ENCODE measurements around the gene BTBD9.
"Not testable (repeated sequence)": the region's sequence is repeated elsewhere in the genome, so short reads cannot be mapped to it uniquely, and the experiment has no call there.

The BTBD9 gene

DNA sequence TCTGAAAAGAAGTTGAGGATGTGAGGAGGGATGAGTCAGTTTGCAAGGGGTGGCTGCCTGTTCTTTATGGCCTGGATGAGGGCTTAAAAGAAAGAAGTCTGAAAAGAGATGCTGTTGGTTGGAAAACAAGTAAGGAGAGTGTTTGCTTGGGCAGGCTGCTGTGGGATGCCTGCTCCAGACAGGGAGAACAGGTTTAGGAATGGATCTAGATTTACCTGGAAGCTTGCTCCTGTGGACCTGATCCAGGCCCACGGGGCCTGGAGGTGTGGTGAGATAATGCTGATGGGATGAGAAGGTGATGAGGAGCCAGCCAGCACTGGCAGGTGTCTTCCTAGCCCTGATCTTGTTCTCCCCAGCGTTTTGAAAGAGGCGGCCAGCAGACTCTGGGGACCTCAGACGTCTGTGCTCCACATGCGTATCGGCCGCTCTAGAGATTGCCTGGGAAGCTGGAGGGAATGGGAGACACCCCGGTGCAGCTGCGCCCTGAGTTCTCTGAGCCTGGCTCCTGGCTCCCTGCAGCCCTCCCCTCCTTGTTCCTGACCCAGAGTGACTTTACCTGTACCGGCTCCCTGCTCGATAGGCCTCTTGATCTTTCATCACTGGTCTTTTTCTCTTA lies 488.9 kb downstream of the BTBD9 start:
- DNase-seq (ENCODE audit: low read depth, low spot score) = no peak

DNA sequence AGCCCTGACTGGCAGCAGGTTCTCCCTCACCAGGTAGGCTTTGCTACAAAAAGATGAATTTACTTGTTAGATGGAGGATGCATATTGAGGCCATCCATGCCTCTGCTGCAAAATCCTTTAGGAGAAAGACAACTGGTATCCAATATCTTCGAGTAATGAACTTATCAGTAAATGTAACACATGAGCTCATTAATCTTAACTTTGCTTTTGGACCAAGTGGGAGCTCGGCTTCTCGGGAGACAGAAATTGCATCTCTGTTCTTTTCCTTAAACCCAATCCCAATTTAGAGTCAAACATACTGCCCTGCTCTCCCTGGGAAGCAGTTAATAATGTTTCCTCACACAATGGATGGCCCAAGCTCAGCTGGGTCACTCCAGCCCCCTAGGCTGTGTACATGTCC lies 489.7 kb downstream of the BTBD9 start:
- no peak for DNase-seq (ENCODE audit: low read depth, low spot score)

DNA sequence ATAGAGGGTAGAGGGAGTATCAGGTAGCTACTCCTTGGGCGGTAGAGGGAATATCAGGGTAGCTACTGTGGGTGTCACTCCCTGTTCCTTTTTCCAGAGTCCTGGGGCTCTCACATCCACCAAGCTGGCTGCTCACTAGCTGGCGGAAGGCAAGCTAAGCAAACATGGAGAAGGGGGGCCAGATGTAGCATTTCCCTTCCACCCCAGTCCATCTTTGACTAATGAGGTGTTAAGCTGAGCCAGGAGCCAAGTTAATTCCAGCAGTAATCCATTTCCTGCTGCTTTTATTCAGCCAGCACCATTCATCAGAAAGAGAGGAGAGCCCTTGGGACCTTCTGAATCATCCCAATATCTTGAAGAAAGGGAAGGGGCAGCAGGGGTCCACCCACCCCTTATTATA lies 490.2 kb downstream of the BTBD9 start:
- DNase-seq (ENCODE audit: low read depth, low spot score) = no peak

DNA sequence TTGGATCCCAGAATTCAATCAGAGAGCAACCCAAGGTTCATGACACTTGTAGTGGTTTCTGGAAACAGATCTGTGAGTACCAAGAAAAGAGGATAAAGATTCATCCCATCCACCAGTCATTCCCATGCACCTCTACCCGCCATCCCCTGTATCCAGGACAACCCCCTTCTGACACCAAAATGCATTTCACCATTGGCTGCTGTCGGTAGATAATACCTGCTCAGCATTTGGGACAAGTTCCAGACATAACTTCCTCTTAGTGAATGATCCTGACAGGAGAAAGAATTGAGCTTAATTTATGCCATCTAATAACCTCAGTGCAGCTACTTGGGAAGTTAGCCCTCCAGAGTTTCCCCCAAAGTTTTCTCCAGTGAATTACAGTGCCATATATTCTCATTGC lies 491.1 kb downstream of the BTBD9 start:
- DNase-seq (ENCODE audit: low read depth, low spot score) = no peak

DNA sequence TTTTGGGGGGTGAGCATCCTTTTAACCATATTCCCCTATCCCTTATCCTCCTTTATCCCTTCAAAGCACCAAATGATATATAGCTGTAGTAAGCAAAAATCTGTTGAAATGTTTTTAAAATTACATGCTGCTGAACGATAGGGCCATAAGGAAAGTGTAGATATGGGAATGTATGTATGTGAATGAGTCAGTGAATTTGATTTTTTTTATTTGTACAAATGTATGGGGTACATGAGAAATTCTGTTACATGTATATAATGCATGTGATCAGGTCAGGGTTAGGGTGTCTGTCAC lies 493.0 kb downstream of the BTBD9 start:
- DNase-seq (ENCODE audit: low read depth, low spot score) = no peak

DNA sequence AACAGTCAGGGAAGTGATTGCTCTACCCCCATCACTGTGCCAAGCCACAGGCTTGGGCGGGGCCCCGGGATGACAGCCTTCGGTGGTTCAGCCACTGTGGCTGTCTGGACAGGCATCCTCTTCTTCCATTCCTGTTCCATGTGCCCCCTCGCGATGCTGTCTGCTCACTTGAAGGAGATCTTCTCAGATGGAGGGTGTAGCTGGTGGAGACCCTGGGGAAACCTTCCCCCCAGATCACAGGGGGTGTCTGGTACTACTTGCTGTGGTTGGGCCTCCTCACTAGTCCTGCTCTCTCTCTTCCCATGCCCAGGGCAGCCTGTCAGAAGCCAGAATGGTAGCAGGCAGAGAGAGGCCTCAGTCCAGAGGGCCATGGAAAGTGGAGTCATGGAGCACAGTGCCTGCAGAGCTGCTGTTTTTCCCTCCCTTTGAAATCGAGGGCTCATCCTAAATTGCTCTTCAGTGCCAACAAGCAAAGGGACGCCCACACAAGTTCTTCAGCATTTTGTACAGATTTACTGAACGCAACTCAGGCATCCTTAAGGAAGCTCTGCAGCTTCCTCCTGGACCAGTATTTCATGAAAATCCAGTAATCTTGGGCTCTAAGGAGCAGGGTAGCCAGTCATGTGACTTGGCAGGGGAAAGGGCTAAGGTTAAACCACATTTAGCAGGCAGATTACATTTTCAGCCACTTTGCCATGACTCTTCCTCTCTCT lies 493.6 kb downstream of the BTBD9 start:
- DNase-seq (ENCODE audit: low read depth, low spot score) = no peak

DNA sequence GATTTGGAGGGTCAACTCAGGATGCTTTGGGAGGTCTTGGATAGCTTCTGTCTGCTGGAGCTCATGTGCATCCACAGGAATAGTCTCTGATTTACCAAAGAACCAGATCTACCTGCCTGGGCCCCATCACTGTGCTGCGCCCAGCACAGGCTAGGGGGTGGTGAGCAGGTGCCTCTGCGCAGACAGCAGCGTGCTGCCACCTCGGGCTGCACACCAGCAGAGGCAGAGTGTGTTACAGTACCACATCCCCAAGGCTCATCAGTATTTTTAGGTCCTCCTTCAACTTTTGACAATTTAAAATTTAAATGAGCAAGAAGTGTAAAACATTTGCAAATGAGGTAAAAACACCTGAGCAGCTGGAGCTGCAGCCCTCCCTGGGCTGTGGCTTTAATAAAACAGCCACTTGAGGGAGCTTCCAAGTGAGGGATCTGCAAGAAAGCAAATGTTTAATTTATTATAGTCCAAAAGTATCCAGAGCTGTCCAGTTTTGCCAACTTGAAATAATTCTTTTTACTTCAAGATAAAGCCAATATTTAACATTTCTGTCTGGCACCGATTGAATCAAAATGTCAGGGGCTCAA lies 495.3 kb downstream of the BTBD9 start:
- DNase-seq (ENCODE audit: low read depth, low spot score) = no peak

DNA sequence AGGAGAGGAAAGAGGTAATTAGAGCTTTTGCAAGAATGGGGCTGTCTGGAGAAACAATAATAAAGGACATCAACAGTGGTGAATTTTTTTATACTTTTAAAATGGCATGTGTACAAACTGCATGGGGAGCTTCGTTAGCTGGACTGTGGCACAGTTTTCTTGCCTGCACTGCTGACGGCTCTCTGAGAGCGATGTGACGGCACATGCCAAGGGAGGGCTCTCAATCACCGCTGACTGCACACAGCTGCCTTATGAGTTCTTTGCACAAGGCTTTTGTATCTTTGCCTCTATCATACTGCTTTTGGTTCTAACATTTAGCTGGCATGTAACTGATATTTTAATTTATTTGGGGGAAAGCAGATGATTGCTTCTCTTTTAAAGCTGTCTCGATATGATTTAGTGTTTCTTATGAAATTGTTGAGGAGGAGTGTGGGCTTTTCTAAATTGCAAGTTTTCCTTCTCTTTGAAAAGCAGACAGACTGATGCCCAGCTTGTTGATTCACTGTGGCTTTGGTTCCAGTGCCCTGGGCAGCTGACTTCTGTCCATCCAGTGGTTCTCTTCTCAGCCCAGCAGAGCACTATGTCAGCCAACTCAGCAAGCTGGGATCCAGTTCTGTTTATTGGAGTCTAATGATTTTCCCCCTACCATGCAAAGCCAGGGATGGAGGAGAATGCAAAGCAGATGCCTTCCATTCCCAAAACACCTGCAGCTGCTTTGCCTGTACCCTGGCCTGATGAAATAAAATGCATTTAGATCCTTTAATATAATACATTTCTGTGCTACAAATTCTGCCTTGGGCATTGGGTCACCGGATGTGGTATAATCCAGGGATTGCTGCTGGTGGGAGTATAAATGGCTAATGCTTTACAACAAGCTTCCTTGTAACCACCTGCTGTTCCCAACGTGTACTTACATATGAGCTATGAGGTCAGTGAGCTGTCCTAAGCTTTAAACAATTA lies 496.3 kb downstream of the BTBD9 start:
- no peak for DNase-seq (ENCODE audit: low read depth, low spot score)

DNA sequence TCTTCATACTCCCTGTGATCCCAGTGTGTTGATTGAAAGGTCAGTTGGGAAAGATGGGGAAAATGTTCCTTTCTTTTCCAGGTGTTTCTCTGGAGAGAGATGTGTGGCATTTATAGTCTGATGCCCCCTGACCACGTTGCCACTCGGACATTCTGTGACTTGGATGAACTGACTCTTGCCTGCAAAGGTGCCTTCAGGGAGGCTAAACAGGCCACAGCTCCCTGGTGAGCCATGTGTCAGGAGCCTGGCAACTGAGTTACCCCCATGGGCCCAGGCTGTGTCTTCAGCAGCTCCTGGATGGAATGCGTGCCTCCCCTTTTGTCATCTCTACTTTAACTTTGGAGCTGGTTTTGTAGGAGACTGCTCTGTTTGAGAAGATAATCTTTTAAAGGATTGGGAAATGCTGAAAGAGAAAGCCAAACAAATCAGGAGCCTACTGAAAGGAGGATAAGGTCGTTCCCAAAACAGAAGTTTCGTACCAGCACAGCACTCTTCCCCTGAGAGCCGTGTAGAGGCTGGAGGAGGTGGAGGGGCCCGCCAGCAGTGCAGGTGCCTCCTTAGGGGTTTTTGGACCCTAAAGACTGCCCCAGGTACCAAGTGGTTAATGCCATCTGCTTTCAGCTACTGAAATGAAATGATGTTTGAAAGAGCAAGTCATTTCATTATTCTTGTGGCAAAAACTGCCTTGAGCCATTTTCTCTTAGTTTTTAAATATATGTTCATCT lies 497.4 kb downstream of the BTBD9 start:
- DNase-seq (ENCODE audit: low read depth, low spot score) = no peak

DNA sequence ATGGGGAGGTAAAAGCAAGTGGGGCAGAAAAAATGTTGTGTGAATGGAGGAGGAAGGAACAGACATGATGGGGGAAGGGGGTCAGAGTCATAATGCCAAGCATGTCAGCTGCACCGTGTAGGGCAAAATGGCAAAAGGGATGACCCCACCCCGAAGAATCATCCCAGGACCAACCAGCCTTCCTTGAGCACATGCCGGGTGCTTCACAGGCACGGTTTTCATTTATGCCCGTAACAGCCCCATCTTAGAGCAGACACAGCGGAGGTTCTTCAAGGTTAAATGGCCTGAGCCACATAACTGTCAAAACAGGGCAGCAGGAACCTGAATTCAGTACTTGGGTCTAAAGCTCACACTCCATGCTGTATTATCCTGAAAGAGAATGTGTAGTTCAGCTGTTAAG lies 498.0 kb downstream of the BTBD9 start:
- no peak for DNase-seq (ENCODE audit: low read depth, low spot score)

DNA sequence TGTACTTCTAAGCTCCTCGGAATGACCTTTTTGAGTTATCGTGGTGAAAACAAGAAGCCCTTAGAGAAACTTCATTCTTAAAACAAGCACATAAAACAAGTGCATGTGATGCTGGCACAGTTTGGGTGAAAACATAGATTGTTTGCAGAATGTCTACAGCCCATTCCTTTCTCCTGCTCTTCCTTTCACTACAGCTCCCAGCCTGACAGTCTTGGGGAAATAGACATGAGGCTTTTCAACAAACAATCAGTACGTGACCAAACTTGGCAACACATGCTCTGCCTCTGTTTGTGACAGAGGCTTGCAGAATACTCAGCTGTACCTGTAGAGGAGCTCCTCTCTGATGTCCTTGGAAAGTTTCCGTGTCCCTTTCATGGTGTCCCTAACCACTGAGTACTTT lies 498.6 kb downstream of the BTBD9 start:
- DNase-seq (ENCODE audit: low read depth, low spot score) = no peak

DNA sequence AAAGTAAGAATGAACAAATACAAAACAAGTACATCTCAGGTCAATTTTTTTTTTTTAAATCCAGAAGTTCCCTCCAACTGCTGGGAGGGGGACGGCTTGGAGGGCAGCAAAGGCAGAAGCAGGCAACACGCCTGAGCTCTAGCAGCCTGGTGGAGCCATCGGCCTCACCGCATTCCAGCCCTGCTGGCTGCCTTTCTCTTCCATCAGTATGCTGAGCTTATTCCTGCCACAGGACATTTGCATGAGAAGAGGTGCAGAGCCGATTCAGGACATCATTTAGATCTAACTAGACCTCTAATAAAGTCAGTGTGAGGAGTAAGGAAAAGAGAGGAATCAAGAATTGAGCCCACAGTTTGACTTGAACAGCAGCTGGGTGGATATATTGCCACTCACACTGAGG lies 501.4 kb downstream of the BTBD9 start:
- DNase-seq (ENCODE audit: low read depth, low spot score) = no peak

DNA sequence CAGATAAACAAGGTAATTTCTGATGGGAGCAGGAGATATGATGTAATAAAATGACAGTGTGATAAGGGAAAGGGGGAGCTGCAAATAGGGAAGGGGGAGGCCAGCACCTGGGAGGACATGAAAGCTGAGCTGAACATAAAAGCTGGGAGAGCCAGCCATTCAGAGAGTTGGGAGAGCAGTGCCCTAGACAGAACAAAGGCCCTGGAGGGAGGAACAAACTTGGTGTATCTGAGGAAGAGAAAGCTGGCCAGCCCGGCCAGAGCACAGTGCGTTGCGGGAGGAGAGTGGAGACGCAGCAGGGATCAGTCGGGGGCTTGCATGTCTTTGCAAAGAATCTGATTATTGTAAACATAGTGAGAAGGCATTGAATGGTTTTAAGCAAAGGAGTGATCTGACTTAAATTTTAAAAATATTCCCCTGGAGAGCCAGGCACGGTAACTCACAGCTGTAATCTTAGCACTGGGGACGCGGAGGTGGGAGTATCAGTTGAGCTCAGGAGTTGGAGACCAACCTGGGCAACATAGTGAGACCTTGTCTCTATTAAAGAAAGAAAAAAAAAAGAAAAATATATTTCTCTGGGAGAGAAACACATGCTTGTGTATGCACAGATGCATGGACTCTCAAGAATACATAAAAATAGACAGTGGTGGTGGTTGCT lies 502.0 kb downstream of the BTBD9 start:
- DNase-seq (ENCODE audit: low read depth, low spot score) = no peak

DNA sequence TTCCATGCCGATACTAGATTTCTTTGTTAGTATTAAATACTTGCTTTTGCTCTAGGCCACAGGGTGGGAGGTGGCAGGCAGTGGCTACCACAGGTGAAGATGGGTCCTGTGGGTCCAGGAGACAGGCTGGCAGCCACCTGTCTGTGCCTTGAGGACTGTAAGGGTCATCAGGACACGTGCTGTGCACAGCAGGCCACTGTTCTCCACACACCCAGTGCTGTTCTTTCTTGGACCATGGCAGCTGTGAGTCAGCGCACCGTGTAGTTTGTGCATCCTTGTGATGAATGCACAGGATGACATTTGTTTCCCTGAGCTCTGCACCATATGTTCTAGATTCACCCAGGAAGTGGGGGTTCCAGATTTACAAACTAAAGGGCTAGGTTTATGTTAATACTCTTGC lies 503.2 kb downstream of the BTBD9 start:
- no peak for DNase-seq (ENCODE audit: low read depth, low spot score)

DNA sequence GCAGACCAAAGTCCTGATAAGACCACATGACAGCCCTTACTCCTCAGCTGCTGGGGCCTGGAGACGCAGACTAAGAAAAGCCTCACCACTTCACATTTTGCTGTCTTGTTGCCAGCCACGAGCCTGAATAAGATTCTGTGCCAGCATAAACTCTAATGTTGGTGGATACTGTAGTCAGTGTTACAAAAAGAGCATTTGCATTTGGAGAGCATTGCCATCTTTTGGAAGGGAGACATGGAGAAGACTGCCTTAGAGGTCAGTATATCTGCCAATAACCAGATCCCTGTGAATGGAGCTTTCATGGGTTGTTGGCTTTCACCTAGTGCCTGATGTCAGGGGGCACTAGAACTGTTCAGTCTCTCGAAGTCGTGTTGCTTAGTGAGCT lies 505.0 kb downstream of the BTBD9 start:
- no peak for DNase-seq (ENCODE audit: low read depth, low spot score)

DNA sequence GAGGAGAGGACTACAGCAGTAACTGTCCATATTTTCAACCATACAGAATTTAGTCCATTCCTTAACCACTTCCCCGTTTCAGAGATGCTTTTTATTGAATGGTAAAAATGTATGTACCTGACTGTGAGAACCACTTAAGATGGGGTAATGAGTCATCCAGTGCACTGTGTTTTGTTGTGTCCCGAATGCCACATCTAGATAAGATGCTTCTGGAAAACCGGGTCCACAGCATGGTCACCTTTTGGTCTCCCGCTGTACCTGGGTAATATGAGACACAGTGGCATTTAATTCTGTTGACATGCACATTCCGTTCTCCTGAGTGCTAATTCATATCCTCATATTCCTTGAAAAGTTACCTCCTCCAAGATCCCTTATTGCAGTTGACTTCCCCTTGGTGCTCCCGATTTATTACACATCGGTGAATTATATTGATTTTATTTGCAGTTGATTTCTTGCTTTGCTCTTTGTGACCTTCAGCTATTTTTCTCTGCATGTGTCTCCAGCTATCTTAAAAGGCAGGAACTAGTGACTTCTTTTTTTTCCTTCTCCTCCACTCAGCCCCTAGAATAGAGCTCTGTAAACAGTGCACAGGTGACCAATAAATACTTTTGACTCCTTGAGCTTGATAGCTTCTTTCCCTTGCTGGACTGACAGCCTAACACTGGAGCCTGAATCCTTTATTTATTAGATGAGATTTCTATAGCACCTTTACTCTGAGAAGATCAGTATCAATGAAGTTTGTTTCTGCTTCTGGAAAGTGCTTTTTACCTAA lies 505.6 kb downstream of the BTBD9 start:
- DNase-seq (ENCODE audit: low read depth, low spot score) = no peak

DNA sequence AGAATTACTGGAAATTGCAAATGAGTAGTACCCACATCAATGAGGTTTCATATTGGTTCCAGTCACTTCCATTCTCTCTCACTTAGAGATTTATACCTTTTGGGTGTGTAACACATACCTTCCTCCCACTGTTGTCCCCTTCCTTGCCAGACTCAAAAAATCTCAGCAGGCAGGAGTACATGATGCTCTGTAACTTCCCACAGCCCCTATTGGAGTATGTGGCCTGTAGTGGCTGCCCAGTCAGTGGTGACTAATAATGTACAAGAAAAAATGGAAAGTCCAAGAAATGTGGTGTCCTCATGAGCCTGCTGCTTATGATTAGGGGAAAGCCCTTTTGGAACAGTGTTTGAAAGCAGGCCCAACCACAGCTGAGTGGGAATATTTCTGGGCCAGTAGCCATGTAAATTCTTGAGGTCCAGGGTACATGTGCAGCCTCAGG lies 508.2 kb downstream of the BTBD9 start:
- peak; percentile 52 for DNase-seq (ENCODE audit: low read depth, low spot score)

DNA sequence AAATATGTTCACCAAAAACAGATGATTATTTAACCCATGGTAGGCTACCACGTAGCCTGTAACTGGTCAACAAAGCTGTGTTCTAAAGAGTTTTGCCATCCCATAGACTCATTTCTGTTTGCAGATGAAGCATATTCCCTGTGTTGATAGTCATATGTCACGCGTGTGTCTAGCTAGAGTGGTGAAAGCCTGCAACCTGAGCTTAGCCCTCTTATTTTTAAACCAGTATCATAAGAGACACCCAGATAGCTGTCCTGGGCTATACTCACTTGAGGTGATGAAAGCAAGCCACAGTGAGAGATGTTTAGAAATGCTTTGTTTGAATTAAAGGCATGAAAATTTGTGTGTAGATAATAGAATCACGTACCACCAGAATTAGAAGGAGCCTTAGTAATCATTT lies 512.4 kb downstream of the BTBD9 start:
- DNase-seq (ENCODE audit: low read depth, low spot score) = no peak

DNA sequence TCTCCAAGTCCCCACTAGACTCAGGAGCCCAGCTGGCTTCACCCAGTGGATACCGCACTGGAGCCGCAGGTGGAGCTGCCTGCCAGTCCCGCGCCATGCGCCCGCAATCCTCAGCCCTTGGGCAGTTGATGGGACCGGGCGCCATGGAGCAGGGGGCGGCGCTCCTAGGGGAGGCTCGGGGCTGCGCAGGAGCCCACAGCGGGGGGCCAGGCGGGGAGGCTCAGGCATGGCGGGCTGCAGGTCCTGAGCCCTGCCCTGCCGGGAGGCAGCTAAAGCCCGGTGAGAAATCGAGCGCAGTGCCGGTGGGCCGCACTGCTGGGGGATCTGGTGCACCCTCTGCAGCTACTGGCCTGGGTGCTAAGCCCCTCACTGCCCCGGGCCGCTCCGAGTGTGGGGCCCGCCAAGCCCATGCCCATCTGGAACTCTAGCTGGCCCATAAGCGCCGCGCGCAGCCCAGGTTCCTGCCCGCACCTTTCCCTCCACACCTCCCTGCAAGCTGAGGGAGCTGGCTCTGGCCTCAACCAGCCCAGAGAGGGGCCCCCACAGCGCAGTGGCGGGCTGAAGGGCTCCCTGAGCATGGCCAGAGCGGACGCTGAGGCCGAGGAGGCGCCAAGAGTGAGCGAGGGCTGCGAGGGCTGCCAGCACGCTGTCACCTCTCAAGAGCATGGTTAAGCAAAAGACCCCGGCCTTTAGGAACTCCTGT lies 515.4 kb downstream of the BTBD9 start:
- not testable (repeated sequence) for DNase-seq (ENCODE audit: low read depth, low spot score)

DNA sequence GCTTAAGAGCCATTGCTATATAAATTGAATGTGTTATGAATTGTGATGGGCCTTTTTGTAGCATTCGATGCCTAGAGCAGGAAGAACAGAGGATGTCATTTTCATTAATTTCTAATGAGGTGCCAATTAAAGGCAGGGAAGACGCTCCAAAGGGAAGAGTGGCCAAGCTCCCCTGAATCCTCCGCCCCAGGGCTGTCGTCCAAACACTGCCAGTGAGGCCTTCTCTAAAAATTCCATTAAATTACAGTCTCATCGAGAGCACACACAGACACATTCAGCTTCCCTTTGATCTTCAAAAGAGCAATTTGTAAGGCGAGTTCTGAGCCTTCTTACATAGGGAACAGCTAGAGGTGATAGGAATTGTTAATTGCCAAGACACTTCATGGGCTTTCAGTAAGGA lies 520.2 kb downstream of the BTBD9 start:
- DNase-seq (ENCODE audit: low read depth, low spot score) = no peak
